ENCODE data around the gene ENOPH1.

Gene ENOPH1

DNA sequence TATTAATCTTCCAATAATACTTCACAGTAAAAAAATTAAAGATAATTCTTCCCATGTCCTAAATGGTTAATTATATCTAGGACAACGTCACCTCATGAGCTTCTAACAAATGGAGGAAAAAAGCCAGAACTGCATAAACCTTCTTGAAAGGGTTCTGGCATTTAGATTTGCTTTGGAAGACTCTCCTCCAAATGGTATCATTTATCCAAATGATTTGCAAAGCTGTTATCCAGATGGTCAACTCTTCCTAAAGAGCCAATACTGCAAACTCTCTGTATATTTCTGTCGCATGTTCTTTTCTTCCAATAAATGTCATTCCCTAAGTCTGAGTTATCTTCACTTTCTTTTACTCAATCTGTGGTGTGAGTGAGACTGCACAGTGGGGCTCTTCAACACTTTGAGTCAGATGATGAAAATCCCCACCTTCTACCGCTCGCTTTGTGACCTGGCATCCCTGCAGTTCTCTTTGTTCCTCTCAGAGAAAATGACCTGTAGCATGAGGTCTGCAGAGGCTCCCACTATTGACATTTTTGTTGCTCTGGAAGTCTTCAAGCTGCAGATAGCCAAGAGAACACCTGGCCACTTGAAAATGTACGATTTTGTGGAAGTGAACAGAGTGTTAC is 78.5 kb downstream of the ENOPH1 start:
- no peak for DNase-seq

DNA sequence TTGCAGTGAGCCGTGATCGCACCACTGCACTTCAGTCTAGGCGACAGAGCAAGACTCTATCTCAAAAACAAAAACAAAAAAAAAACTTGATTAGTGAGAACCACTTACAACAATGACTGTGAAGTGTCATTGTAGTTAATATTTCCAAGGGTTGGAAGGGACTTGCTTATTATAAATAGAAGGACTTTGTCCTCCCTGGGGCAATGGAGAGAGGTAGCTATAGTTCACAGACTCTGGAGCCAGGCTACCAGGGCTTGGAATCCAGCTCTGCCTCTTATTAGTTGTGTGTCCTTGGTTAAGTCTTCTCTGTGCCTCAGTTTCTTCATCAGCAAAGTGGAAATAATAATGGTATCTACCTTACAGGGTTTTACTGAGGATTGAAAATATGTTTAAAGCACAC is 79.8 kb downstream of the ENOPH1 start:
- no peak for DNase-seq
